RPMI7951 (cell line): ENCODE data around the gene CHN1. TPM values are rescaled to one million over a fixed set of nuclear protein-coding genes. Genes with fewer than 3 reads are reported as not detected.

Experiments used
- DNase-seq: peaks from one replicate; pipeline ENCODE4 v3.0.0-alpha.2; 2012; ENCODE audit warnings: low read depth
- total RNA-seq: library from RNA; depleted of rRNA; stranded (reverse); fragments of >200 nt; shearing (Covaris generic); gene quantifications from 2 replicates; pipeline ENCODE4 v1.2.3, GENCODE V29; 2014

CHN1 gene
- total RNA-seq, 1 experiment from 2014 or later, result 163 TPM

GRCh38 chr2:174972924-174973323 lies 32.3 kb downstream of the CHN1 start:
- peak; percentile 74 for DNase-seq

DNA sequence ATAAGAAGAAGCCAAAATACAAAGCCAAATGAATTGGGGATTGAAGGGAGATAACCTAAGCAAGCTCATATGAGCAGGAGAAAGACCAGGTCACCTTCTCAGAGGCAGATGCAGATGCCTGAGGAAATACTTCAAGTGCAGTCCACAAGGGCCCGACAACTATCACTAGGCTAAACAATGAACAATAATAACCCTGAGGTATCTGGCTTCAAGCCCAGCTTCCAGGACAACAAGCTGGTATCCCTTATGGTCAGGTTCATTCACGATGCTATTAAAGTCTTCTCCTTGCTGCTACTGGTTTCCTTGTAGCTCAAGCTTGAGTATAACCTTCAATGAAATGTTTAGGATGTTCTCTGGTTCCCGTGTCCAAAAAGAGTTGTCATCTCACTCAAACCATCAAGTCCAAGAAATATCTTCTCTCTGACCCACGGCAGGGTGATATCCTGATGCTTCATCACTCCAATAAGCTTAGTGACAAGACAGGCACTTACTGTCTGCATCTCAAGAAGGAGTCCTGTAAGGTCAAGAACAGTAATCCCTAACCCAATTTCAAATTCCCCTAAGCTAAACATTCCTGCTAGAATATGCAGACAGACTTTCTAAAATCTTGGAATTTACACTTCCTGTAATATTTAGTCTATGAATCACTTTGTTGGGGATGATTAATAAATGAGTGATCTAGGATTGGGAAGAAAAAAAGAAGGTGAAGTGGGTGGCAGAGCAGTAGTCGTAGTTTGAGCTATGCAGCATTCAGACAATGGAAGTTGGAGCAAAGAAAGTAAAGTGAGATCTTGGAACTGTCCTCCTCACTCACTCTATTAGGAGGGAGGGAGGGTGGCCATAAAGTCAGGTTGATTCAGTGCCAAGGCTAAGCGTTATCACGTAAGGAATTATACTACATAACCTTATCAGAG lies 33.1 kb downstream of the CHN1 start:
- peak; percentile 94 for DNase-seq

DNA sequence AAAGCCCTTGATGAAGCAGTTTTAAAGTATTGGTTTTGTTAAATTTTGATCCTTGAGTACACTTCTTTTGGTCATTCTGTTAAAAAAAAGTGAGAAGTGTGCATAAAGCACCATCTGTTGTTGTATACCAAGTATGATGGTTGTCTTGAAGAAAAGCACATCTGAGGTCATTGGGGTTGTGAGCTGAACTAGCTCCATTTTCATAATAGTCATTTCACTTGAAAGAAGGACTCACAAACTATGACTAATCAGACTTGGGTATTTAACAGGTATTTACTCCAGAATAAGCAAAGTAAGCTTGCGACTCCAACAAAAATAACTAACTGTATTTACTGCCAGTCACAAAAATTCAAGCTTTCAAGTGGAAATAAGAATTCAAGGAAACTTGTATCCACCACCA lies 35.1 kb downstream of the CHN1 start:
- peak; percentile 8 for DNase-seq

- DNase-seq, result peak; percentile 28
Observed at GRCh38 chr2:174969091-174969734, 36.0 kb downstream of the CHN1 start.

GRCh38 chr2:174967691-174968260 lies 37.4 kb downstream of the CHN1 start:
- DNase-seq, result no peak

- DNase-seq, result no peak
Observed at GRCh38 chr2:174967086-174967485, 38.1 kb downstream of the CHN1 start.

DNA sequence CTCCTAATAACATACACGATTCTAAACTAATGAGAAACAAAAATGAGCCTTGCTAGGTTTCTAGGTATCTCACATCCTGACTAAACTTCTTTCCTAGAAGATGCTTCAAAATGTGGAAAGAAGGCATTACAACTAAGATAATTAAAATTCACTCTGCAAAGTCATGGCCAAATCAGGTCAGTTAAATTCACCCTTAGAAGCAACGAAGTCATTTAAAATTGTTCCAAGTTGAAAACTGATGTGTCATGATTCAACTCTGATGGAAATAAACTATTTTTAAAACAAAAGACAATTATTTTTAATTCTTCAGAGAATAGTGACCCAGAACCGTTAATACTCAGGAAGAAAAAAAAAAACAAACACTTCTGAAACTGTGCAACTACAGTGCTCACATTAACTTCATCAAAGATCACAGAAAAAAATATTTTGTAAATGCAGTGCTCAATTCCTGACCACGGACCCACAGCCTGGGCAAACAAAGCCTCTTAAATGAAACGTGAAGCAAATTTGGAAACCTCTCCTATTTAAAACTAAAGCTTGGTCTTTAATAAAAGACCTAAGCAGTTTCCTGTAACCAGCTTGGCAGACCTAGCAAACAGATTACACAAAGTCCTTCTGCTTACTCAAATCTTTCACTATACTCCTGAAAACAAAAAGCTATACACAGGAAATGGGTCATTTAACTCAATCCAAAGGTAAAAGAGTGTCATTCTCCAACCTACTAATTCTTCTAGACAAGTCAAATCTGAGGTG lies 39.0 kb downstream of the CHN1 start:
- DNase-seq, result peak; percentile 24

DNA sequence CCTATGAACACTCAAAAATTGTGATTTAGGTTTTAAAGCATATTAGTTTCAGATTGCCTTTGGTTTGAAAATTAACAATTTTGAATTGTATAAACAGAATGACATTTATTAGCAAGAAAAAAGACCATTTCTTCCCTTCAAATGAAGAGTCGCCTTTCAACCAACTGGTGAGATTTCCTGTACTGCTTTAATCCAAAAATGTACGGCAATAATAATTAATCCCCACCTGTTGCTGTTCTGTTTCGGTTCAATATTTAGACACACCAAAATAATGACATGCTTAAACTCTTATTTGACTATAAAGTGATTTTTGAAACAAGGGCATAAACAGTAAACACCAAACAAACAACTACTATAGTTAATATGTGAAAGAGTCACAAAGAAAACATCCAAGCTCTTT lies 39.6 kb downstream of the CHN1 start:
- no peak for DNase-seq

DNA sequence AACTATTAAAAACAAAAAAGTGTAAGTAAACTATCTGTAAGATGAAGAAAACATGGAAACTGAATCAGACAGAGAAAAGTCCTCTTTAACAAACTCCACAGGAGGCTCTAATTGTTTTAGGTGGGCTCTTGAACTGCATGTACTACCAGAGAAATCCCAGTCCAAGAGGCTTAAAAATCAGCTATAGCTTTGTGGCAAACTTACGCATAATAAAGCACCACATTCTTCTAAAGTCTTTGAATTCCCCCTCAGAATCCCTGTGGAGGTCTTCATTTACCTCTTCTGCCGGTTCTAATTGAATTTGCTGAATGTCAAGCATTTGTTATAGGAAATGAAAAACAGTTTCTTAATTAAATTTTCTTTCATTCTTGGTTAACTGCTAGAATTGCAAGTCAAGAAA lies 40.8 kb downstream of the CHN1 start:
- DNase-seq, result no peak

DNA sequence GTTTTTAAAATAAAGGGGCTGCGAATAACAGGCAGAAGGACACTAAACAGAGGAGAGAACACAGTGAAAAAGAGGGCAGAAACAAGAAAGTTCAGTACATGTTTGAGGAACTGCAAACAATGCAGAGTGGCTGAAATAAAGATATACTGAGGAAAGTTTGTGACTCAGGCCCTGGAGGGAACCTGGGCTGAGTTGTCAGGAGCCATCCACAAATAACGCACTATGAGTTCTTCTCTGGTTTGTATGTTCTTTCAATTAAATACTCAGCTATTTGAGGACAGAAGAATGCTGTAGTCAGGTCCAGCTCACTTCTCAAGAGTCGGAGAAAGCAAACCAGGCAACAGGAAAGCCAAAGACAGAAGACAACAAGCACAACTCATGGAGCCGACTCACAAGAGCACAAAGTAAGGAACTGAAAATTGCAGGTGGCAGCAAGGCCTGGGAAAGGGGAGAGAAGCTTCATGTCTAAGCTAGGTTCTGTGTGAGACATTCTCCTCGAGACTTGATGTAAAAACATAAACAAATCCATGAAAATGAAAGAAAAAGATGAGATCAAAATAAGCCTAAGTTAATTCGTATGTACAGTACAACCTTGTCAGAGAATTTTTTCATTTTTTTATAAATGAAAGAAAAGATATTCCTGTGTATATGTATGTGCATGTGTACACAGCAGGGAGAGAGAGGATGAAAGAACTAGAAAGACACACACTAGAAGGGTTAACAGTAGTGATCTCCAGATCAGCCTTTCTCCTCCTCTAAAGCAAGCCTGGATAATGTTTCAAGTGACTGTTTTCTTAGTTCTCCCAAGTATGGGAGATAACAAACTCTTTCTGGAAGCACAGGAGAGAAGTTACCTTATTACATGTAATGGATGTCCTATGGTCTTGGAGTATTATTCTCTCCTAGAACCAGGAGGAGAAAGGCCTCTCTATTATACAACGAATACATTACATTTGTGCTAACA lies 41.5 kb downstream of the CHN1 start:
- DNase-seq, result no peak

DNA sequence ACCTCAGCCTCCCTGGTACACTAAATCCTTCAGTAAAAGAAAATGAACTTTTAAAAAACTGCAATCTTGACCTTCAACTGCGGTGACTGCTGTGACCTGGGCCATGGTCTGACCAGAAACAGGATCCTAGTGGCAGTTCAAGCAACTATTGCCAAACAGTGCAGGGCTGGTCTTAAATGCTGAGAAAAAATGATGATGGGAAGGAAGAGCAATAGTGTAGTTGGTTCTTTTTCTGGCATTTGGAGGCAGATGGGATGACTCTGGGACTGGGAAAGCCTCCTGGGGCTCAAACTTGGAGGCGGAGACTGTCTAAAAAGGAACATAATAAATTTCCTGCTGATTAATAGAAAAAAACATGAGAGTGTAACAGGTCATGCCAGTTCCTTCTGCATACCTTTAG lies 45.4 kb downstream of the CHN1 start:
- no peak for DNase-seq

DNA sequence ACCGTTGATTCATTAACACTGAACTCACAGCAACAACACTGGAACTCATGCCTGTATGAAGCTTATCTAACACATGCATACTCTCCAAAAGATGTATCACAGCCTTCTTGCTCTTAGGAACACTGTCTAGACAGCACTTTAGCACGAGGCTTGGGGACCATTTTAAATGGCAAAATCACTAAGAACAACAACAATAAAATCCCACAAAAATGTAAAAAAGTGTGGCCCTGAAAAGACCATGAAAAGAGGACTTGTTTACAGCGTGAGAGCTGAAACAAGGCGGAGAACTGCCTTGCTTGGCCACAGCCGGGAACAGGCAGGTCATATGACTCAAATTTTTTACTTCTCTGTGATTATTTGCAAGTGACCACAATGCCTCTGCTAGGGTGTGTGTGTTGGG lies 48.1 kb downstream of the CHN1 start:
- peak; percentile 45 for DNase-seq

- peak; percentile 72 for DNase-seq
Observed at GRCh38 chr2:174952607-174953006, 52.6 kb downstream of the CHN1 start.

DNA sequence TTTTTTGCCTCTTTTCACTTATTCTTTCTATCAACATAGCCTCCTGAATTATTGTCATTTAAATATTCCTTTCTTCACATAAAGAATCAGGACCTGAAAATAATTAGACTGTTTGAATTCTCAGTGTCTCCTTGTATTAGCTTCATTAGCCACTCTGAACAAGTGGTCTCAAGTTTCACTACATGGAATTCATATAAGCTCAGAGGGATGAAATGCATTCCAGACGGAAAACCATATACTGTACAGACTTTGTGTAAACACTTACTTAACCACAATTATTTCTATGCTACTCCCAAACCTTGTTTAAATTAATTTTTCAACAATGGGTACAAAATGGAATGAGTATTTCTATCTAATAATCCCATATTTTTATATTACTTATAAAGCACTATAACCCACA lies 53.4 kb downstream of the CHN1 start:
- DNase-seq, result peak; percentile 48

- DNase-seq, result no peak
Observed at GRCh38 chr2:174949988-174950687, 55.0 kb downstream of the CHN1 start.

- DNase-seq, result no peak
Observed at GRCh38 chr2:174945601-174946260, 59.5 kb downstream of the CHN1 start.

- DNase-seq, result peak; percentile 80
Observed at GRCh38 chr2:174939046-174939445, 66.1 kb downstream of the CHN1 start.

DNA sequence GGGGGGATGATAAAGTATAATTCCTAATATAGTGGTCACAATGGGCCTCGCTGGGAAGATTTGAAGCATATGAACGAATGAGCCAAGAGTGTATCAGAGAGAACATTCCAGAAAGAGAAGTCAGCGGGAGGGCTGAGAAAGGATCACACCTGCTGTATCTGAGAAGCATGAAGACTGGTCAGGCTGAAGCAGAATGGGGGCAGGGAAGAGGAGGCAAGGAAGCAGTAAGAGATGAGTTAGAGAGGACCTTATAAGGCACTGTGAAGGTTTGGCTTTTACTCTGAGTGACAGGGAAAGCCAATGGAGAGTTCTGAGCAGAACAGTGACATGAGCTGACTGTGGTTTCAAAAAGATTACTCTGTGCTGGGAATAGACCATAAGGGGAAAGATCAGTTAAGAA lies 73.5 kb downstream of the CHN1 start:
- peak; percentile 48 for DNase-seq

DNA sequence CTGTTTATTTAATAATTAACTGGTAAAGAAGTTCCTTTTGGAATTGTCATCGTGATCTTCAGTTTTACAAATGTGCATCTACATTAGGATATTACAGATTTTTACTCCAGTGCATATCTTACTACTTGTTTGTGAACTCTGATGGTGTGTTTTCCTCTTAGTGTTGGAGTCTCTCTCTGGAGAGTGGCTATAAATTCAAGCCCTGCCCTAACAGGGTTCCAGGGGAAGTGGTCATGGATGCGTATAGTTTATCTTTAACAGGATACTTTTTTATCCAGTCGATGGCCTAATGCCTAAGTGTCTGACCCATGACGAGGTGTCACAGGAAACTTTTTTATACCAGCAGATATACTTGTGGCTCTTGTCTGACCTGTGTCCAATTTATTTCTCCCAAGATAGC lies 75.4 kb downstream of the CHN1 start:
- no peak for DNase-seq
